ENCODE measurements around the gene CCNYL1.
A peak's percentile ranks its signal among the peaks of the same experiment; 100 is the strongest.

The CCNYL1 gene

GRCh38 chr2:207766041-207766551, 54.7 kb downstream of the CCNYL1 start:
- DNase-seq (ENCODE audit: low spot score): no peak

DNA sequence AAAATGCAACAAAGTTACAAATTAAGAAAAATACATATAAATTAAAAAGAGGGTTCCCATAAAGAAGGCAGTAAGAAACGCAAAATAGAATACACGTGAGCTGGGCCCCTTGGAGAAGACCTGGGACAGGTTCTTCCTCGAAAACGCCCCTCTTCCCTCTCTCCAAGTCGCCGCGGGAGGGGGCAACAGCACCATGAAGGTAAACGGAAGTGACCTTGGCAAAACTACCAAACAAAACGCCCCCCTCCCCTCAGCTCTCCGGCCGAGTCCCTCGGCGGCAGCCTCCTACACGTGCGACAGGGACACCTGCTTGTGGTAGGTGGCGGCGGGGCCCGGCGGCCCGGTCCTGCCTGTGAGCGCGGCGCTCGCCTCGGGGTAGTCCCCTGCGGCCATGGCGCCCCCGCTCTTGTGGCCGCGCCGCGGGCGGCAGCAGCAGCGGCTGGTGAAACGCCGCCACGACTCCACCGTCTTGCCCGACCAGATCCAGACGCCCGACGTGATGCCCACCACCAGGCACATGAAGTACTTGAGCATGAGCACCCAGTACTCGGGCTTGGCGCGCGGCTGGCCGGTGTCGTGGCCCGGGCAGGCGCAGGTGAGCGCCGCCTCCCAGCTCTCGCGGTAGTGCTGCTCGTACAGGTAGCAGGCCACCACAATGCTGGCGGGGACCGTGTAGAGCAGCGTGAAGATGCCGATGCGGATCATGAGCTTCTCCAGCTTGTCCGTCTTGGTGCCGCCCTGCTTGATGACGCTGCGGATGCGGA, 55.4 kb downstream of the CCNYL1 start:
- DNase-seq (ENCODE audit: low spot score): no peak

- no peak for DNase-seq (ENCODE audit: low spot score)
Observed at GRCh38 chr2:207767461-207768167, 56.2 kb downstream of the CCNYL1 start.

GRCh38 chr2:207768168-207768865, 56.9 kb downstream of the CCNYL1 start:
- no peak for DNase-seq (ENCODE audit: low spot score)

GRCh38 chr2:207768866-207769596, 57.6 kb downstream of the CCNYL1 start:
- DNase-seq (ENCODE audit: low spot score): no peak

DNA sequence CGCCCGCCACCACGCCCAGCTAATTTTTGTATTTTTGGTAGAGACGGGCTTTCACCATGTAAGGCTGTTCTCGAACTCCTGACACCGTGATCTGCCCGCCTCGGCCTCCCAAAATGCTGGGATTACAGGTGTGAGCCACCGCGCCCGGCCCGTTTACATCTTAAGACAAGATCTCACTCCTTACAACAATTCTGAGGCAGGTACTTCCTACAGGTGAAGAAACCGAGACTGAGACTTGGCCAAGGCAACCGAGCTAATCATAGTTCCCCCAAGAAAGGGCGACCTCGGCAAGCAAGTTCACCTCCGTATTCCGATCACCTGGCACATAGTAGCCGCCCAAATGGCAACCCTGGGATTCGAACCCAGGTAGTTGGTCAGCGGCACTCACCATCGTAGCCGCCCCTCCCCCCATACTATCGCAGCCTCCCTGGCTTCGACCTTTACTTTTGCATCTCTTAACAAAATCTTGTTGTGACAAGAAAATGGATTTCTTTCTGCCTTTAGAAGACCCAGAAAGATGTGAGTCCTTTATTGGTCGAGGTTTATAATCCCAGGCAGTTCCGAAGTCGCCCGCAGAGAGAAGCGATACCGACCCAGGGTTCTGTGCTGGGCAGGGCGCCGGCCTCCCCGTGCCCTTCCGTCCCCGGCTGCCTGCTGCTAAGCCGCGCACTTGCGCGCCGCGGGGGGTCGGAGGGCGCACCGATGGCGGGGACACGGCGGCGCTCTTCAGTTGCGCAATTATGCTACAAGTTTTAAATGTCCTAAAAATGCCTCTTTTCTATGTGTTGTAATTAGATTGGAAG, 59.4 kb downstream of the CCNYL1 start:
- no peak for DNase-seq (ENCODE audit: low spot score)

DNA sequence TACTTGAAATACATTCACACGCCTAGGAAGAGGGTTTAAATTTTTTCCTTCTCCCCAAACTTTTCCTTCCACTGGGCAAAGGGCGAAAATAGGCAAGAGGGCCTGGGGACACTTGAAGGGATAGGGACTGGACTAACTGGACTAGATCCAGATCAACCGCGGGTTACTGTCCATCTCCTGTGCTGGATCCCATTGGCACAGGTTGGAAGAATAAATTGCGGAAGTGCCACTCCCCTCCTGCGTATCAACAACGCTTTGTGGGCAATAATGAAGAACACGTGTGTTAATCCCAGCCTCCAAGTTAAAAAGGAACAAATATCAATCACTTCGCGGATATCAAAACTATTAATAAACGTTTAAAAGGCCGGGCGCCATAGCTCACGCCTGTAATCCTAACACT, 60.0 kb downstream of the CCNYL1 start:
- DNase-seq (ENCODE audit: low spot score): no peak

DNA sequence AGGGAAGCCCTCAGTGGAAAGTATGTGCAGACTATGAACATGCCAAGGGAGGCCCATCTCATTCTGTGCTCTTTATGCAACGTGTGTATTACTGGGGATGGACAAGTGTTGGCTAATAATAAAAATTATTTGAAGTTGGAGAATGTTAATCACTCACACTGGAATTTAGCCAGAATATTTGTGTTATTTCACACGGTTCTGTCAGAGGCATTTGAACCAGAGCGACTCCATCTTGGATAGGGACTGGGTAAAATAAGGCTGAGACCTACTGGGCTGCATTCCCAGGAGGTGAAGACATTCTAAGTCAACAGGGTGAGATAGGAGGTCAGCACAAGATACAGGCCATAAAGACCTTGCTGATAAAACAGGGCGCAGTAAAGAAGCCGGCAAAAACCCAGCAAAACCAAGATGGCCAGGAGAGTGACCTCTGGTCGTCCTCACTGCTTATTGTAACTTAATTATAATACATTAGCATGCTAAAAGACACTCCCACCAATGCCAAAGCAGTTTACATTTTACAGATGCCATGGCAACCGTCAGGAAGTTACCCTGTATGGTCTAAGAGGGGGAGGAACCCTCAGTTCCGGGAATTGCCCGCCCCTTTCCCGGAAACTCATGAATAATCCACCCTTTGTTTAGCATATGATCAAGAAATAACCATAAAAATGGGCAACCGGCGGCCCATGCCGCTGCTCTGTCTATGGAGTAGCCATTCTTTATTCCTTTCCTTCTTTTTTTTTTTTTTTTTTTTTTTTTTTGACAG, 60.8 kb downstream of the CCNYL1 start:
- peak; percentile 36 for DNase-seq (ENCODE audit: low spot score)

- no peak for DNase-seq (ENCODE audit: low spot score)
Observed at GRCh38 chr2:207772844-207773205, 61.4 kb downstream of the CCNYL1 start.

GRCh38 chr2:207775473-207775872, 64.0 kb downstream of the CCNYL1 start:
- DNase-seq (ENCODE audit: low spot score): no peak

DNA sequence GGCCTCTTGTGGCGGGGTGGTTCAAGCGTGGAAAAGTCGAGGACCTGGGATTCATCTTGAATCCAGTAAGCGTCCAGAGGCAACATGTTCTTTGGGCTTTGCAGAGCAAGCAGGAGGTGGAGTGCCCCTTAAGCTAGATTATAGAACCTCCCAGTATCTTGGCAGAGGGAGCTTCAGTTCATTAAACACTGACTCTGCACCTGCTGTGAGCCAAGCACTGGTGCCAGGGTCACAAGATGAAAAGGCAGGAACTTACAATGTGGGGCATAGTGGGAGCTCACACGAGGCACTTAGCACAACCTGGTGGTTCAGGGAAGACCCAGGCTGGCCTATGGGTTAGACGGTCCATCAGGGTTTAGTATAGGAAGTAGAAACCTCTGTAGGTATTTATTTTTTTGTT, 65.7 kb downstream of the CCNYL1 start:
- DNase-seq (ENCODE audit: low spot score): no peak

- DNase-seq (ENCODE audit: low spot score): no peak
Observed at GRCh38 chr2:207778298-207778882, 67.0 kb downstream of the CCNYL1 start.

- no peak for DNase-seq (ENCODE audit: low spot score)
Observed at GRCh38 chr2:207779523-207779922, 68.1 kb downstream of the CCNYL1 start.

DNA sequence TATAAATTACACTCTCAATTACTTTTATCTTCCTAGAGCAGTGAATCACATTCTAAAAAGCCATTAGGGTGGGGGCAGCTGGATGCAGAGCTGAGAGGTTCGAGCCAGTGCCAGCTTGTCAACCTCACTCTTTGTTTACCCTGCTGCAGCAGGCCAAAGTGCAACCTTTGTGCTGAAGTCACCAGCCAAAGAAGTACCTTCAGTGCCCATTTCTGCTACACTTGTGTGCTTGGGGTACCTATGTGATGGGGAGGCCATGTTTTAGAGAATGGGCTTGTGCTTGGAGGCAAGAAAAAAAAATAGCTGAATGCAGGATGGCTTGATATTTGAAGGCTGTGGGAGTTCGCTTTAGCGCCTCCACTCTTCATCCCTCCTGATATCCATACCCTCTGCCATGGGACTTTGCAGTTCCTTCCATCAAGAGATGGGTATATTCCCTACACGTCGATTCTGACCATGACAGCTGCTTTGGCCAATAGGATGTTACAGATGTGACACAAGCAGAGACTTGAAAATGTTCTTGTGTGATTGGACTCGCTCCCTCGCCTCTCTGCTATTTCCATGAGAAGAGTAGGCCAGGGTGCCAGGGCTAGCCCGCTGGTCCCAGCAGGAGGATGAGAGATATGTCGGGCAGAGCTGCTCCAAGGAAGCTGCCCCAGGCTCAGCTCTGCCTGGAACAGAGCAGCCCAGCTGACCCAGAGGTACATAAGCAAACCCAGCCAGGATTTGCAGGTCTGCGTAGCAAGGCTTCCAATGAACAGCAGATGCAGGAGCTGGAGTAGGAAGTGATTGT, 71.0 kb downstream of the CCNYL1 start:
- DNase-seq (ENCODE audit: low spot score): no peak

DNA sequence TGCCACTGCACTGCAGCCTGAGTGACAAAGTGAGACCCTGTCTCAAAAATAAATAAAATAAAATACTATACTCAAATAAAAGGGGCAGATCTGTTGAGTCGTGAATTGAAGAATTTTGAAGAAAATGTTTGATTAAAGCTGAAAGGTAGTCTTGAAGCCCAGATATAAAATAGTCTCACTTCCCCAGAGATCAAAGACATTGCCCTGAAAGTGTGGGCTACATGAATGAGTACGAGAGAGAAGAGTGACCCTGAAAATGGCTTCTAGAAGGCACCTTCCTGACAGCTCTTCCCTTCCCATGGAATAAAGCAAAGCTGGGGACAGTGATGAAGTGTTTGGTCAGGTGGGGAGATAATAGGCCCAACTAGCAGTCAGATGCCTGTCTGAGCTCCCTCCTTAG, 72.1 kb downstream of the CCNYL1 start:
- DNase-seq (ENCODE audit: low spot score): no peak

DNA sequence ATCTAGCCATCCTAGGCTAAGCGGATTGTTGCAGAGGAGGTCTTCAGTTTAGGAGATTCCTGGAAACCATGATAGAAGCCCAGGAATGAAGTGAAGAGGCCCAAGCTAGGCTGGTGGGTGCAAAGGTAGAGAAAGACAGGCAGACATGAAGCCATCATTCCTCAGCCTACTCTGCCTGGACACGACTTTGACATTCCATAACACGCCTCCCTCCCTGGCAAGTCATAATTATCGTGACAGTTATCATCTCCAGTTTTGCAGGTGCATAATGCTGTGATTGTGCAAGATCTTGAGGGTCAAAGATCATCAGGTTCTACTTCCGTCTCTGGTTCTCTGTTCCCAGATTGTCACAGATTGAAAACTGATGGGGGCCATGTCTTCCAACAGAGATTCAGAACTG, 73.5 kb downstream of the CCNYL1 start:
- DNase-seq (ENCODE audit: low spot score): no peak

DNA sequence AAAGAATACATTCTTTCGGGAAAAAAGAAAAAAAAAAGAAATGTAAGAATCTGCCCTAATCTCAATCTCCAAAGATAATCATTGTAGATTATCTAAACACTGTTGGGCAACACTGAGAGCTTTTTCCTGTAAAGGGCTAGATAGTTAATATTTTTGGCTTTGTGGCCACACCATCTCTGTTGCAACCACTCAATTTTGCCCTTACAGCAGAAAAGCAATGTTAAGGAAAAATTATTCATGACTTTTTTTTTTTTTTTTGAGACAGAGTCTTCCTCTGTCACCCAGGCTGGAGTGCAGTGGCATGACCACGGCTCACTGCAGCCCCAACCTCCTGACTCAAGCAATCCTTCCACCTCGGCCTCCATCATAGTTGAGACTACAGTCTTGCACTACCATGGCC, 75.6 kb downstream of the CCNYL1 start:
- no peak for DNase-seq (ENCODE audit: low spot score)

GRCh38 chr2:207787800-207788199, 76.4 kb downstream of the CCNYL1 start:
- no peak for DNase-seq (ENCODE audit: low spot score)

DNA sequence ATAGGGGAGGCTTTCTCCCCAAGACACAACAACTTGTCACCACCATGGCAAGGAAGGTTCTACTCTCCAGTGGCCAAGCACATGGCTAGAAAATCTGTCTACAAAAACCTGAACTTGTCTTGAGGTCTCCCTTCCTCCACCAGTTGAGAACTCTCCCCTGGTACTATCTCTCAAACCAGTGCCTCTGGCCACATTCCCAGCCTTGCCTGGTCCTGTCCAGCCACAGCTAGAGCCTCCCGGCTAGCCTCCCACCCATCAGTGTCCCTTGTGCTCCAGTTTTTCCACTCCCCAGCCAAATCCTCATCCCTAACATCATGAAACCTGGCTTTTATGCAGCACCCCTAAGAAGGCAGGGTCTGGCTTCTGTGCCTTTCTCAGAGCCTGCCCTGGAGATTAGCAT, 79.5 kb downstream of the CCNYL1 start:
- DNase-seq (ENCODE audit: low spot score): no peak

Data from CD4-positive, alpha-beta T cell treated with Interleukin-2 at 100 ng/mL for 4 hours (primary cell).